Right renal pelvis (tissue), 4 donors: ENCODE data around the gene ERC2. TPM values are rescaled to one million over a fixed set of nuclear protein-coding genes. Genes with fewer than 3 reads are reported as not detected.

Experiments used
- DNase-seq, 4 donors: peaks; one replicate each; pipeline ENCODE4 v3.0.0-alpha.2; 2013; ENCODE audit warnings: low read depth in 4 of 4, low spot score in 3 of 4, missing footprints in 1 of 4
- polyA plus RNA-seq, 4 donors: library from polyadenylated mRNA; unstranded; fragments of 120-200 nt; gene quantifications; one replicate each; pipeline ENCODE4 v1.2.1, GENCODE V29; 2013; ENCODE audit not compliant: insufficient read length in 4 of 4

ERC2 gene
- polyA plus RNA-seq, 4 donors = 2.3 to 3.4 (median 3.0) TPM

- DNase-seq = no peak
Measured at GRCh38 chr3:56197259-56197965, 270.9 kb downstream of the ERC2 start.

DNA sequence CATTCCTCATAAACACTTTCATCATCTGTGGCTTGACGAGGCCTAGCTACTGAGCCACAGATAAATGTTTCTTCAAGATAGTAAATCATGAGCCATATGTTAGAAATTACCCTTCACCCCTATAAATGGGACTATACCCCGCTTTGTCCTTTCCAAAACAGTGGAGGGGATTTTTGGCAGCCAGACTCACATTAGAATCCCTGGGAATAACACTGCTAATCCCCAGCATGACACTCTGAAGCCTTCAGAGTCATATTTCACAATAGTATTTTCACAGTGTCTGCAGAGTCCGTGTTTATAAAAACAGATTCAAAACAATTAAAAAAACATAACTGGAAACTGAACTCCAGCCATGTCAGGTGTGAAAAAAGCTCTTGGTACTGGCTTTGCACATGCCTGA, 271.6 kb downstream of the ERC2 start:
- no peak for DNase-seq

DNA sequence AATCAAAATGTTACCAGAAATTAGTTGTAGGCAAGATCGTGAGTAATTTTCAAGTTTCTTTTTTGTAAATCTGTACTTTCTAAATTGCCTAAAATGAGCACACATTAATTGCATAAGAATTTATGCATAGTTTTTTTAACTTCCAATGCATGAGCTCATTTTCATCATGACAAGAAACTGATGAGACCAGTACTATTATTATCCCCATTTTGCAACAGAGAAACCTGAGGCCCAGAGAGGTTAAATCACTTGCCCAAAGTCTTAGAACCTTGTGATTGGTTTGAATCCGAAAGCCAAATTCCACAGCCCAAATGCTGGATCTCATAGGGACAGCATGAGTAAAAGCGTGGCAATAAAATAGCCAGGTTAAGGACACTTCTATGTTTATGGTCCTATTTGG, 274.7 kb downstream of the ERC2 start:
- DNase-seq = no peak

DNA sequence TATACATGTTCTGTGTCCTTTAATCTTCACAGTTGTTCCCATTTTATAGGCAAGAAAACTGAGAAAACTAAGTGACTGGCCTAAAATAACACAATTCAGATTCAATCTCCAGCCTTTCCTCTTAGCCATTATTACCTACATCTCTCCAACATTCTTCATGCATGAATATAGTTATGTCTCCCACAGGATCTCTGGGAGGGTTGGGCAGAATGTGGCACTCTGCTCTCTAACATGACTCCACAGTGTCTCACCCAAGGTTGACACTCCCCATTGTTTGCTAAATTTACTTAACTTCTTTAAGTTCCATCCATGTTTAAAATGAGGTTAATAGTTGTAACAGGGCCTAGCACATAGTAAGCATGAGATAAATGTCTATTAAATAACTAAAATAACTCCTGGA, 276.3 kb downstream of the ERC2 start:
- no peak for DNase-seq

DNA sequence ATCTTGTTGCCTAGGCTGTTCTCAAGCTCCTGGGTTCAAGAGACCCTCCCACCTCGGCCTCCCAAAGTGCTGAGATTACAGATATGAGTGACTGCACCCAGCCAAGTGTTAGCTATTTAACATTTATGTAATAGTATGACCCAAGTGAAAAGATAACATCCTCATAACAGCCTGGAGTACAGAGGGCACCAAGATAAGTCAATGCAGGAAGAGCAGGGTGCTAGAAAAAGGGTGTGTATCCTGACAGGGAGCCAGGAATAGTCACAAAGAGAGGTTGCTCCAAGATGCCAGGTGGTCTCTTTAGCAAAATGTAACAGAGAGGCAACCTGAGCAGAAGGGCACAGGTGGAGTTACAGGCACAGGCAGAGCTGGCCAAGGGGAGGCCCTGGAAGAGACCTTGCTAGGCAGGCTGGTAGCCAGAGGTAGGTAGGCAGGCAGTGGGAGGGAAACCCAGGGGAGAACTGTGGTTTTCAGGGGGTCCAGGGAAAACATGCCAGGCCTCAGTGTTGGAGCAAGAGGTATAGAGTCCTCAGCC, 277.4 kb downstream of the ERC2 start:
- no peak for DNase-seq

GRCh38 chr3:56190130-56190529, 278.1 kb downstream of the ERC2 start:
- DNase-seq = no peak

DNA sequence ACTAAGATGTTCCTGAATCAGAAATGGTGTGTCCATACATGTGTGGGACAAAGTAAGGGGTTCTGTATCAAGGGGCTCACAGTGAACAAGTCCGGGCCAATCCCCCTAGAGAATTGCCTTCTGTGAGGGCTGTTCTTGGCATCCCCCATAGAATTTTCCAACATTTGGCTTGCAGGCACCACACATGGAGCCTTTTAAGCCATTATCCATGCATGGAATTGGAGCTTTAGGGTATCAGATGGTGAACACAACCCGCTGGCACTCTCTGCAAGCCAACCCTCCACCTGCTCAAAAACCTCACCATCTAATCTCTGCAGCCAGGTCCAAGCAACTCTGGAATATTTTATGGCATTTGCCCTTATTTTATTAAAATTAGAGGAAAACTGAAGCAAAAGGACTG, 278.7 kb downstream of the ERC2 start:
- no peak for DNase-seq

- DNase-seq = no peak
Measured at GRCh38 chr3:56188201-56188600, 280.1 kb downstream of the ERC2 start.

DNA sequence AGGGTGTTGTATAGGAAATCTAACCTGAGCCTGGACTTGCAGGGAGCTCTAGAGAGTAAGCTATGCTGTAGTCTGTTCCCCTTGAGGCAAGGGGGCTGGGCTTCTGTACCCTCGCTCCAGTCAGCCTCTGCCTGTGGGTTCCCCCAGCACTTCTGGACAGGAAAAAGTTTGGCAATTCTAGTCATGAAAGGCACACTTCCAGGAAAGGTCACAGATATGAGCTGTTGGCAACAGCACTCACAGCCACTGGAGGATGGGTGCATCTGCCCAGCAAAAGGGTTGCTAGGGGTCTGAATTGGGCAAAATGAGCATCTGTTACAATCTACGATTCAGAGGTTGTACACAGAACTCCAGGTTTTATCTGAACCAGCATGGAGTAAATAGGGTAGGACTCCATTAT, 281.2 kb downstream of the ERC2 start:
- no peak for DNase-seq

DNA sequence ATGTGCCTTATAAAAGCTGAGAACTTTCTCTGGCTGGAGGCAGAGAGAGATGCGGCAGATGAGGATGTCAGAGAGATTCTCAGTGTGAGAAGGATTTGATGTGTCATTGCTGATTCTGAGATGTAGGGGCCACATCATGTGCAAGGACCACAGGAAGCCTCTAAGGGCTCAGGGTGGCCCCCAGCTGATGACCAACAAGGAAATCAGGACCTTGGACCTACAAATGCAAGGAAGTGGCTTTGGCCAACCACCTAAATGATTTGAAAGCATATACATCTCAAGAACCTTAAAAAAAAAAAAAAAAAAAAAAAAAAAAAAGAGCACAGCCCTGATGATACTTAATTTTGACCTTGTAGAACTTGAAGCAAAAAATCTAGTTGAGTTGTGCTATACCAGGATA, 282.4 kb downstream of the ERC2 start:
- no peak for DNase-seq

DNA sequence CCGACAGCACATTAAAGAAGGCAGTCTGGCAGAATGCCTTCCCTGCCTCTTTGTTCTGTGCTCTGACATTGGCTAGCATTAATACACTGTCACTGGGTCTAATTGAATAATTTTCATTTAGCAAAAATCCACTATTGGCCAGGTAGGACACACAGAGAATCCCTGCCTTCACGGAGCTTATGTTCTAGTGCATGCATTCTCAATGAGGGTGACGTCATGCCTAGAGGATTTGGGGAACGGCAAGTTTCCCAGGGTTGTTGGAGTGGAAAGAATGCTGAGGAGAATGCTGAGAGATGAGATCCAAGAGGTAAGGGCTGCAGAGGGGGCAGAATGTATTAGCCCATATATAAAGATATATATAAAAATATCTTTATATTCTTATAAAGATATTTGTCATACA, 284.7 kb downstream of the ERC2 start:
- DNase-seq = no peak

GRCh38 chr3:56180433-56180832, 287.8 kb downstream of the ERC2 start:
- DNase-seq = no peak

DNA sequence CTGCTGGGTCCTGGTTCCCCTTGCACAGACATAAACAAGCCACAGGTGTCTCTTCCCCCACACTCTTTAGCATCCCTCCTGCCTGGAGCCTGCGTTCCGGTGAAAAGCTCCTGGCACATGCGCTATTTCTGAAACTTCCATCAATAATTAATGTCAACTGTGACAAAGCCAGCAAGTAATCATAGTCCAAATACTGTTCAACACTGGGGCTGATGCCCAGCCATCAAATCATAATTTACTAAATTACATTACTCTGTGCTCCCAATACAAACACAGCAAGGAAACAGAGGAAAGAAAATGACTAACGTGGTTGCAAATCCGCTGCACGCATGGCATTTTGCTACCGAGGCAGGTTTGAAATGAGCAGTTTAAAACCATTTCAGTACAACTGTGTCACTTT, 294.7 kb downstream of the ERC2 start:
- no peak for DNase-seq

DNA sequence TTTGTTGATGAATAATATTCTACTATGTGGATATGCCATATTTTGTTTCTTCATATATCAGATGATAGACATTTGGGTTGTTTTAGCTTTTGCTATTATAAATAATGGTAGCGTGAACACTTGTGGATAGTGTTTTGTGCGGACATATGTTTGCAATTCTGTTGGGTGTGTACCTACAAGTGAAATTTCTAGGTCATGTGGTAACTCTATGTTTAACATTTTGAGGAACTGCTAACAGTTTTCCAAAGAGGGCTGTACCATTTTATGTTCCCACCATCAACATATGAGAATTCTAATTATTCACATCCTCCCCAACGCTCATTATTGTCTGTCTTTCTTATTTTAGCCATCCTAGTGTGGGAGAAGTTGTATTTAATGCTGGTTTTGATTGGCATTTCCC, 303.8 kb downstream of the ERC2 start:
- DNase-seq = no peak

DNA sequence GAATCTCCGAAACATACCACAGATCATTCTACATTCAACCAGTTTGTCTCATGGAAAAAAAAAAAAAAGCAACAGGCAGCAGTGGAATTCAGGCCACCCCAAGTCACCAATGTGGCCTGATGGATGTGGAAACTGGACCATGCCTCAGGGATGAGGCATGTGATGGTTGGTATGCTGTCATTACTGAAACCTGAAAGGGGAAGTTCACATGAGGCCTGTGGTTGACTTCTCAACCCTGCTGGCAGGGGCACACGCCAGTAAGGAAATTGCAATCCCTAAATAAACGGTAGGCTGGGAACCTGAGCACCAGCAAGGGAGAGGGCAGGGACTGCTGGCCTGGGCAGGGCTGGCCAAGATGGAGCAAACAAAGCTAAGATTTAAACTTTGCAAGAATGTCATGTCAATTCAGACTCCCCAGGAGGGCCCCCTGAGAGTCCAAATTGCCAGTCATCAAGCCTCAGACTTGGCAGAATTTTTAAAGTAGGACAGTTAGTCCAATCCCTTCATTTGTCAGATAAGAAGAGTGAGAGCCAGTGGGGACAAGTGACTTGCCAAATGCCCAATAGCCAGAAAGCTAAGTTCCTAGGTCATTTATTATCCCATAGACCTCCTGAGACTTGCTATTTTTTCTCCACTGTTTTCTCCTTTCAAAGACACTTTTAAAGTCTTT, 310.4 kb downstream of the ERC2 start:
- DNase-seq = no peak

GRCh38 chr3:56154297-56154696, 314.0 kb downstream of the ERC2 start:
- DNase-seq = no peak

GRCh38 chr3:56147354-56147753, 320.9 kb downstream of the ERC2 start:
- DNase-seq = no peak

DNA sequence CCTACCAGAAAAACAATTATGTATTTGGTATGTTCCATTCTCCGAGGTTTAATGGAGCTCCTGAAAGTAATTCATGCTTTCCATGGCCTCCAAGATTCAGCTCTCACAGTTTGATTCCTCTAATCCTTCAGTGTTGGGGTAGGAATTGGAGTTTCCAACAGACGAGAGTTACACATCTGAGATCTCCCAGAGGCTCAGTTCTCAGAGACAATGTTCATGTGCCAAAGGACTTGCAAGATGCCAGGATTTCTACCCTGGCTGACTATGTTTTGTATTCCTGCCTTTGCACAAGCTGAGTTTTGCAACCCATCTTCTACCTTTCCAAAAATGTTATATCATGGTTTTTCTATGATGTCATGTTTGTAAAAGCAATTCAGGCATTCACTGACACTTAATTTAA, 322.9 kb downstream of the ERC2 start:
- no peak for DNase-seq

DNA sequence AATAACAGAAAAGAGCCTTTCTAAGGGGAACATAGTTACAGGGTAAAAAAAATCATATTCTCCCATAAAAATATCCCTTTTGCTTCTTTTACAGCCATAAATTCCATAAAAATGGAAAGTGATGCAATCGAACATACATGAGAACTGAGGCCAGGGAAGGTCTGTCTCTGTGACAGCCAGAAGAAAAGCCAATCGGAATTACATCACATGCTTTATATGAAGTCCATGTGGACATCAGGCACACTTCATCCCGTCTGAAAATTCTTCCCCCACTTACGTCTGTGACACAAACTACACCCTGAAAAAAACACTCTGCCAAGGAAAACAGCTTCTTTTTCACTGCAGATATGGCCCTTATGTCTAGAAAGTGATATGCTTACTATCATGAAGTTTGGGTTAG, 323.5 kb downstream of the ERC2 start:
- DNase-seq = no peak

DNA sequence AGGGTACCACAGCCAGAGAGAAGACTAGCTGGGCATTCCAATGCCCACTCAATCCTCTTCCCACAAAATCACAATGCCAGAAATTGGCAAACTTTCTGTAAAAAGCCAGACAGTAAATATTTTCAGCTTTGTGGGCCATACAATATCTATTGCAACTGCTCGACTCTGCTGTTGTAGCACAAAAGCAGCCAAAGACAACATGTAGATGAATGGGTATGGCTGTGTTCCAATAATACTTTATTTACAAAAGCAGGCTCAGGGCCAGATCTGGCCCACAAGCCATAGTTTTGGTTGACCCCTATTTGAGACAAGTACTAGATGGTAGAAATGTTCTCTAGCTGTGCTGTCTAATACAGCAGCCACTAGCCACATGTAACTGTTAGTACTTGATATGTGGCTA, 330.9 kb downstream of the ERC2 start:
- DNase-seq = no peak

- DNase-seq = no peak
Measured at GRCh38 chr3:56136514-56136913, 331.8 kb downstream of the ERC2 start.

- no peak for DNase-seq
Measured at GRCh38 chr3:56135941-56136340, 332.3 kb downstream of the ERC2 start.
